IPS-18a (cell line): Measurements from ENCODE around the gene ATP8A2.

ENCODE experiments used
- H3K27ac ChIP-seq: one replicate; pipeline ENCODE4 v1.5.1; 2013; ENCODE audit warnings: low read length
- H3K27me3 ChIP-seq: one replicate; pipeline ENCODE4 v1.6.1; 2013; ENCODE audit warnings: mild to moderate bottlenecking, low read length; ENCODE audit not compliant: control insufficient read depth, insufficient read depth
- H3K36me3 ChIP-seq: one replicate; pipeline ENCODE4 v1.6.1; 2013; ENCODE audit warnings: low read depth, low read length; ENCODE audit not compliant: control insufficient read depth
- H3K4me1 ChIP-seq: one replicate; pipeline ENCODE4 v1.6.1; 2013; ENCODE audit warnings: low read depth, low read length; ENCODE audit not compliant: control insufficient read depth
- H3K4me3 ChIP-seq: one replicate; pipeline ENCODE4 v1.5.1; 2013; ENCODE audit warnings: low read length
- H3K9ac ChIP-seq: one replicate; pipeline ENCODE4 v1.6.1; 2013; ENCODE audit warnings: mild to moderate bottlenecking, low read length, moderate library complexity
- H3K9me3 ChIP-seq: one replicate; pipeline ENCODE4 v1.6.1; 2013; ENCODE audit warnings: low read depth, low read length; ENCODE audit not compliant: control insufficient read depth

Gene ATP8A2

DNA sequence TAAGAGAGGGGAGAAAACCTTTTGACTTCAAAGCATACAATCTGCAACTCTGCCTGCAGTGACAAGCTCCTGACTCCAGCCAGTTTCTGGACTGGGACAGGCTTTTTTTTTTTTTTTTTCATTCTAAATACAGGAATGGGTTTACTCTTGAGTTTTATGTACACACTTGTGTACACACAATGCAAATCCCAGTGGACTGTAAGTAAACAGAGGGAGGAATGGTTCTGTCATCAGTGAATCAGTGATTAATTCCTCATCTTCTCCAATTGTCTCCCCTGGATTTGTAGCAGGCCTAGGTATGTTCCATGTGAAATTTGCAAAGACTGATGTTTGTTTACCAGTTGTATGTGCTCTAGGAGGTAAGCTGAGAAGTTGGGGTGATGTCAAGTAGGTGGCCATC, 495.3 kb downstream of the ATP8A2 start:
- H3K4me1 ChIP-seq, result peaks cover 33% of the 10 kb centered on the region

DNA sequence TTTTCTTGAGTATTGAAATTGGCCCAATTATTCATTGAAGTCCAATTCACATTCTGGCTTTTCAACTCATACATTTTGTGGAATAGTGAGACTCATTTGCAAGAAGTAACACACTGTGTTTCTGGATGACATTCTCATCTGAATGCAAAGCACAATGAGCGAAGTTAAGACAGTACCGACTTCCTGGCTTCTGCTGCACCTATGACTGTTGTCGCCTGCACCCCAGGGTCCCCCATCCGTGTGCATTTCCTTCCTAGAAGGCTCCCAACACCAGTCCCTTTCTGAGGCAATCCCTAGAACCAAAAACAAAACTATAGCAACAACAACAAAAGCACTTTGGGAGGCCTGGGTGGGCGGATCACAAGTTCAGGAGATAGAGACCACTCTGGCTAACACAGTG, 496.7 kb downstream of the ATP8A2 start:
- H3K9me3 ChIP-seq, result no peaks in the 10 kb centered on the region
- no peak overlapping the region for H3K27ac ChIP-seq
- no peaks in the 10 kb centered on the region for H3K36me3 ChIP-seq
- H3K4me1 ChIP-seq, result peaks cover 33% of the 10 kb centered on the region
- H3K4me3 ChIP-seq, result no peak overlapping the region
- H3K27me3 ChIP-seq, result no peaks in the 10 kb centered on the region
- no peak overlapping the region for H3K9ac ChIP-seq

More for the DNA sequence above, 495.3 kb downstream of the ATP8A2 start:
- no peak overlapping the region for H3K4me3 ChIP-seq
- no peaks in the 10 kb centered on the region for H3K36me3 ChIP-seq
- no peak overlapping the region for H3K27ac ChIP-seq
- H3K9ac ChIP-seq, result no peak overlapping the region
- no peaks in the 10 kb centered on the region for H3K27me3 ChIP-seq
- H3K9me3 ChIP-seq, result no peaks in the 10 kb centered on the region

DNA sequence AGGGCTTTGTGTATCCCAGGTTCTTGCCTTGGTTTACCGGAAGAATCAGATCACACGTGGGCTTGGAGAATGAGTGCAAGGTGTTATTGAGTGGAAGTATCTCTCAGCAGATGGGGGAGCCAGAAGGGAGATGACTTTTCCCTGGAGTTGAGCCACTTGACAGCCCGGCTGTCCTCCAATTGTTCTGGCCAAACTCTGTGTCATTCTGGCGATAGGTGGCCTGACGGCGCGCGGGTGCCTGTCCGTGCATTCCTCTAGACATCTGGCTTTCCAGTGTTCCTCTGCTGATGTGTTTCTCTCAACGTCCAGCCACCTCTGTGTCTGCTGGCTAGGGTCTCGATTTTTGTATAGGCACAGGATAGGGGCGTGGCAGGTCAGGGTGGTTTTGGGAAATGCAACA, 498.2 kb downstream of the ATP8A2 start:
- no peak overlapping the region for H3K27ac ChIP-seq
- H3K9ac ChIP-seq, result no peak overlapping the region
- H3K4me1 ChIP-seq, result peaks cover 37% of the 10 kb centered on the region
- no peaks in the 10 kb centered on the region for H3K36me3 ChIP-seq
- no peak overlapping the region for H3K4me3 ChIP-seq
- H3K27me3 ChIP-seq, result no peaks in the 10 kb centered on the region
- no peaks in the 10 kb centered on the region for H3K9me3 ChIP-seq

DNA sequence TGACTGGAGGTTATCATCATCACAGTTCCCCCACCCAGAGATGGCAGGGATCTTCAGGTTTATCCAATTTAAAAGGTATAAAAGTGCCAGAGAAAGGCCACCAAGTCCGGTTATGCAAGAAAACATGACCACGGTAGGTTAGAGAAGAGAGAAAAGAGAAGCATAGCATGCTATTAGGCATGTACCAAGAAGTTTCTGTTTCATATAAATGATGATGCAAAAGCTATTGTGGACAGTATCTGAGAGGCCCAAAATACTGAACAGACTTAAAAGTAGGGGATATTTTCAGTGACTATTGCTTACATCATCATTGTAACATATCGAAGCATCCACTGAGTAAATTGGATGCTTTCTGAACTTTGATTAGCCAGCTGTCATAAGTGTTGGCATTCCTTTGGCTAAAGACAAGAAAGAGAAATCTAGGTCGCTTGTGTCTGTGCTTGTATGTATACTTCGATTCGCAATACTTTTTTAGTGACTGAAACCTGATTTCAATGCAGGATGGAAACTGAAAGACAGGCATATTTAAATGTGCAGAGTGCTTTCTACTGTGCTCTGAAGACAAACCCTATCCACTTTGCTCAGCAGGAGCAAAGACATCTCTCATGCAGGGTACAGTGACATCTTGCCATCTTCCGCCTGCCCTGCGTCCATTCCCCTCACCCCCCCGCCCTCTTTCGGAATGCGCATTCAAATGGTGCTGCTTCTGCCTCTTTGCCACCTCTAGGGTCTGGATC, 499.8 kb downstream of the ATP8A2 start:
- H3K4me3 ChIP-seq, result no peak overlapping the region
- no peak overlapping the region for H3K9ac ChIP-seq
- H3K27ac ChIP-seq, result no peak overlapping the region
- H3K4me1 ChIP-seq, result peaks cover 39% of the 10 kb centered on the region
- H3K36me3 ChIP-seq, result no peaks in the 10 kb centered on the region
- H3K9me3 ChIP-seq, result no peaks in the 10 kb centered on the region
- no peaks in the 10 kb centered on the region for H3K27me3 ChIP-seq

DNA sequence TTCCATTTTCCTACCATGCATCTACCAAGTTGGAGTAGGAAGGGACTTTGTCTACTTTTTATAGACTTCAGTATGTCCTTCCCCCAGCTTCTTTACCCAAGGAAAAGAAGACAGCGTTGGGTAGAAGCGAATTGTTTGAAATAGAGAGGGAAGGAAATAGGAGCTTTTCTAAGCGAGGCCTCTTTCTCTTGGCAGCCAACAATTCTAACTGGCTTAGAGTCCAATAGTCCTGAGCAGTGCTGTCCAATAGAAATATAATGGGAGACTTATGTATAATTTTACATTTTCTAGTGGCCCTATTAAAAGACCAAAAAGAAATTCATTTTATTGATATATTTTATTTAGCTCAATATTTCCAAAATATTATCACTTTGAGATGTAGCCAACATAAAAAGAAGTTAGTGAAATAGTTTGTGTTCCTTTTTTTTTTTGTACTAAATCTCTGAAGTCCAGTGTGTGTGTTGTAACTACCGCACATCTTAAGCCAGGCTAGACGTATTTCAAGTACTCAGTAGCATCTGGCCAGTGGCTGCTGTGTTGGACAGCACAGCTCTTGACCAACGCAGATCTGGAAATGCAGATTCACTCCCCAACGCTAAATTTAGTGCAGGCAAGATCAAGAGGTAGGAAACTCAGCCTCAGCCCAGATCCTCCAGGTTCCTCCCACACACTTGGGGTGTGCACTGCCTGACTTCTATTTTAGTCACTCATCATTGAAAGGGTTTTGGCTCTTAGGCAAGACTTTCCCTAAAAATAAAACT, 500.9 kb downstream of the ATP8A2 start:
- Histone ChIP-seq H3K9ac (no peak overlapping the region), H3K4me3 (no peak overlapping the region), H3K27ac (no peak overlapping the region), H3K4me1 (peaks cover 39% of the 10 kb centered on the region), H3K36me3 (no peaks in the 10 kb centered on the region), H3K27me3 (no peaks in the 10 kb centered on the region), H3K9me3 (no peaks in the 10 kb centered on the region)

DNA sequence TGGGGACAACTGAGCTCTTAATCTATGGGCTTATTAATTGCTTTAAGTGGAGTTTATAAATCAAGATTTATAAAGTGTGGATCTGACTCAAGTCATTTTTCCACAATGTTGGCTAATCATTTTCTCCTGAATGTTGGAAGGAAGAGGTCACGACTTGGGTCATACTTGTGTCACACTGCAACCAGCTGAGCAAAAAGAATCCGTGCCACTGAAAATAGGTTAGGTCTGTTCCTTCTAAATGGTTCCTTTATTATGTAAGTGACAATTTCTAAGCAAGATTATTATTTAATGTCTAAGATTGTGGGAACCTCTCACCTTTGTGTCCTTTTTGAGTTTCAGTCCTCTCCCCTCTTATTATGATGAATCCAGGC, 501.5 kb downstream of the ATP8A2 start:
- H3K4me1 ChIP-seq, result peaks cover 35% of the 10 kb centered on the region
- H3K27me3 ChIP-seq, result no peaks in the 10 kb centered on the region
- H3K4me3 ChIP-seq, result no peak overlapping the region

DNA sequence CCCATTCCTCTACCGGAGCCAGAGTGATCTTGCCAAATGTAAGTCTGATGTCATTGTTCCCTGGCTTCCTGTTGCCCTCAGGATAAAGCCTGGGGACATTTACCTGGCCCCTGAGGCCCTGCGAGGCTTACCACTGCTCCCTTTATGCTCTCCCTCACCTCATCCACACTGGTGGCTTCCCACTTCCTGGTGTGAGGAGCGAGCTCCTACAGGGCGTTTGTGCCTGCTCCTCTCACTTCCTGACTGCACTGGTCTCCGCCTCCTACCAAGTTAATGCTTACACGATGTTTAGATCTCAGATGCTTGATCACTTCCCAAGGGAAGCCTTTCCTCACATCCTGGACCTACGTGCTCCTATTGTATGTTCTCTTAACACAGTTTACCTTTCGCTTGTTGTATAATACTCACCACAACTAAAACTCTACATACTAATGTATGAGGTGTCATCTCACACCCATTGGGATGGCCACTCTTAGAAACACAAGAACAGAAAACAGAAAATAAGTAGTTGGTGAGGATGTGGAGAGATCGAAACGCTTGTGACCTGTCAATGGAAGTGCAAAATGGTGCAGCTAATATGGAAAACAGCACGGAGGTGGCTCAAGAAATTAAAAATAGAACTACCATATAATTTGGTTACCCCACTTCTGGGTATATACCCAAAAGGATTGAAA, 502.4 kb downstream of the ATP8A2 start:
- Histone ChIP-seq H3K27me3 (no peaks in the 10 kb centered on the region), H3K4me1 (peaks cover 27% of the 10 kb centered on the region), H3K9me3 (no peaks in the 10 kb centered on the region), H3K9ac (no peak overlapping the region), H3K4me3 (no peak overlapping the region), H3K36me3 (no peaks in the 10 kb centered on the region), H3K27ac (no peak overlapping the region)

More for the DNA sequence above, 501.5 kb downstream of the ATP8A2 start:
- H3K27ac ChIP-seq, result no peak overlapping the region
- H3K9me3 ChIP-seq, result no peaks in the 10 kb centered on the region
- H3K9ac ChIP-seq, result no peak overlapping the region
- no peaks in the 10 kb centered on the region for H3K36me3 ChIP-seq

DNA sequence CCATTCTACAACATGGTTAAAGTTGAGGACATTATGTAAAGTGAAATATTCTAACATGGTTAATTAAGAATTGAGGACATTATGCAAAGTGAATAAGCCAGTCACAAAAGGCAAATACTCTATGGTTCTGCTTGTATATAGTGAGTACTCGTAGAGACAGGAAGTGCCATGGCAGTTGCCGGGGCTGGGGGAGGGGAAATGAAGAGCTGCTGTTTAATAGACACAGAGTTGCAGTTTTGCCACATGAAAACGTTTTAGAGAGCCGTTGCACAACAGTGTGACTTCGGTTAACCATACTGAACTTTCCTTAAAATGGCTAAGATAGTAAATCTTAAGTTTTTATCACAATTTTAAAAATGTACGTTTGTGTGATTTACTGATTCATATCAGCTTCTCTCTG, 503.1 kb downstream of the ATP8A2 start:
- Histone ChIP-seq H3K27me3 (no peaks in the 10 kb centered on the region), H3K27ac (no peak overlapping the region), H3K9ac (no peak overlapping the region), H3K4me1 (peaks cover 22% of the 10 kb centered on the region), H3K9me3 (no peaks in the 10 kb centered on the region), H3K36me3 (no peaks in the 10 kb centered on the region), H3K4me3 (no peak overlapping the region)

DNA sequence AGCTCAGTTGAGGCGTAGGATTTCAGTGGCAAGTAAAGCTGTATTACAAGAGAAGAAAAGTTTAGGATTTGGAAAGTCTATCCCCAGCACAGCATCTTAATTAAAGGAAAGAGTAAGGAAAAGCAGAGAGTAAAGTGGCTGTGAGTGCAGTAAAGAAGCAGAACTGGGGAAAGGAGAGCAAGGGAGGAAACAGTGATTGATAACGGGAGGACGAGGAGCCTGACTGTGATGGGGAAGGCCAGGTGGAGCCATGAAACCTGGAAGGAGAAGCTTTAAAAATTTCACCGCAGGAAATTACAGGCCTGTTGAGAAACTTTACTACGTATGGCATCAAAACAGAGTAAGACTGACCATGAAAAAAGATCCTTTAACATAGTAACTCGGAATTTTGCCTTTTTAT, 504.5 kb downstream of the ATP8A2 start:
- no peaks in the 10 kb centered on the region for H3K9me3 ChIP-seq
- H3K27me3 ChIP-seq, result no peaks in the 10 kb centered on the region
- H3K4me1 ChIP-seq, result peaks cover 22% of the 10 kb centered on the region
- H3K27ac ChIP-seq, result no peak overlapping the region
- no peak overlapping the region for H3K9ac ChIP-seq
- H3K4me3 ChIP-seq, result no peak overlapping the region
- H3K36me3 ChIP-seq, result no peaks in the 10 kb centered on the region

DNA sequence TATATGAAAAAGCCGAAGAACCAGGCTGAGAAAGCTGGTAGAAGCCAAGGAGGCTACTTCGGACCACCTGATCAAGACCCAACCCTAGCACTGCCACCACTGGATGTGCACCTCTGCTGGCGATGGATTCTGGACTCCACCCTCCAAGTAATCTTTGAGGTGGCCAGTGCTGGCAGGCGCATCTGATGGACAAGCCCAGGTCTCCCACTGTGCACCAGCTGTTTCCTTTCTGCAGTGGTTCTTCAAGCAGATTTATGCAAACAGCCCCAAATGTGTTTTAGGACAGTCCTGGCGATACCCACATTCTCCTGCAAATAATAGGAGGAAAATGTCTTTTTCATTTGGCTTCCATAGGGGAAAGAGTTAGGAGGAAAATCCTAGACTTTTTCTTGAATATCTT, 507.7 kb downstream of the ATP8A2 start:
- Histone ChIP-seq H3K4me3 (no peak overlapping the region), H3K9me3 (no peaks in the 10 kb centered on the region), H3K36me3 (no peaks in the 10 kb centered on the region), H3K27me3 (no peaks in the 10 kb centered on the region), H3K4me1 (peaks cover 34% of the 10 kb centered on the region), H3K27ac (no peak overlapping the region), H3K9ac (no peak overlapping the region)

DNA sequence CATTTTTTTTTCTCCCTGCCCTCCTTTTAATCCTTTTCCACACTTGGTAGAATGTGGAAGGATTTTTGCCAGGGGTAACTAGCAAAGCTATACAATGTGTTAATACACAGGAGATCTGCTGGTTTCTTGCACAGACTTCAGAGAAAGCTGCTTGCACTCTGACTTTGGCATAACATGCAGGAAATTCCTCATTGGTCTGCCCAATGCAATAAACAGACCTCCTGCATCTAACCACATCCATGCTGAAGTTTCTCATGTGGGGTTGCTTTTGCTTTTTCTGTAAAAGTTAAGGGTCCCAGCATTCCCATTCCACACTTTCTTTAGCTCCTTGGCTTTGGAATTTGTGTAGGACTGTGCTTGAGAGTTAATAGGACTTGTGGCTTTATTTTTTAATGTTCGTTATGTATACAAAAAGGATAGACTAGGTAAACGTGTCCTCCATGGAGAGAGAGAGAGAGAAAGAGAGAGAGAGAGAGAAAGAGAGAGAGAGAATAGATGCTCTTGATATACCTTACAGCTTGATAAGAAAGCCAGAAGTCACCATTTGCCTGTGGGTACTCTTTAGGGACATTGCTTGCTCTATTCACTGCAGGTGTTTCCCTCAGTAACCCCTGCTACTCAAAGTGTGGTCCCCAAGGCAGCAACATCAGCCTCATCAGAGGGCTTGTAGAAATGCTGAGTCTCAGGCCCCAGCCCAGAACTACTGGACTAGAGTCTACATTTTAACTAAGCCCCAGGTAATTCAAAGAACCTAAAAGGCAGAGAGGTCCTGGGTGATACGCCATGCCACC, 509.6 kb downstream of the ATP8A2 start:
- Histone ChIP-seq H3K27ac (no peak overlapping the region), H3K4me3 (no peak overlapping the region)

More for the DNA sequence above, 509.6 kb downstream of the ATP8A2 start:
- no peak overlapping the region for H3K9ac ChIP-seq
- H3K9me3 ChIP-seq, result no peaks in the 10 kb centered on the region
- H3K27me3 ChIP-seq, result no peaks in the 10 kb centered on the region
- no peaks in the 10 kb centered on the region for H3K36me3 ChIP-seq
- peaks cover 29% of the 10 kb centered on the region for H3K4me1 ChIP-seq
